HCT116 (cell line): Measurements from ENCODE around the gene BTBD9. TPM values are rescaled to one million over a fixed set of nuclear protein-coding genes. Genes with fewer than 3 reads are reported as not detected.

Experiments
- ATAC-seq: fragments of 200-7000 bp; cut with Tn5 transposase; 2 replicates; pipeline ENCODE4 v1.9.1; 2020; ENCODE audit warnings: mild to moderate bottlenecking, moderate library complexity
- BruUV-seq: library from RNA; stranded (reverse); fragments of 400-500 nt; replicated peaks from 2 replicates; lab custom pipeline; 2021; lab: Mats Ljungman, UMichigan
- CTCF ChIA-PET: fragments of 300-600 bp; sonication (Branson Sonifier 250); formaldehyde crosslinking; loops from one replicate; lab custom pipeline; 2021; ENCODE audit warnings: antibody characterized with exemption; lab: Charles Lee
- POLR2A ChIA-PET: fragments of 300-600, 350-600 bp; sonication (Branson Sonifier 250); formaldehyde crosslinking; loops from one replicate; lab custom pipeline; 2021; ENCODE audit warnings: antibody characterized with exemption; lab: Charles Lee
- RAD21 ChIA-PET, 2 experiments: fragments of 300-600 bp; sonication (Branson Sonifier 250); formaldehyde crosslinking; loops; one replicate each; lab custom pipeline; 2023; ENCODE audit warnings: low total read pairs in 2 of 2; ENCODE audit not compliant: uncharacterized antibody in 2 of 2, unreplicated experiment in 2 of 2, low non-redundant PET in 1 of 2; lab: Charles Lee
- DNase-seq: peaks from one replicate; pipeline ENCODE4 v3.0.0-alpha.2; 2010; ENCODE audit warnings: low read depth, low spot score
- H2AFZ ChIP-seq: fragments of 200-600 bp; shearing (Covaris generic), sonication (generic); 2 replicates; pipeline ENCODE4 v1.6.1; 2017; ENCODE audit warnings: low read depth, mixed run types, mixed read lengths, antibody characterized with exemption, low read length; ENCODE audit not compliant: poor library complexity, severe bottlenecking
- H3K27ac ChIP-seq: 2 replicates; pipeline ENCODE4 v1.5.1; 2012; ENCODE audit warnings: low read depth, low read length
- H3K27me3 ChIP-seq: fragments of 200-600 bp; sonication (generic); 2 replicates; pipeline ENCODE4 v1.6.1; 2016; ENCODE audit warnings: mixed run types, low read length, mixed read lengths; ENCODE audit not compliant: insufficient read depth
- H3K36me3 ChIP-seq, 2 experiments: fragments of 200-500 bp in 1 of 2; fragments of 200-600 bp in 1 of 2; sonication (Bioruptor generic) in 1 of 2; sonication (generic) in 1 of 2; 2 replicates each; pipeline versions ENCODE4 v1.5.1 to v1.6.1; 2014 to 2016; ENCODE audit warnings: low read length in 2 of 2, inconsistent platforms in 1 of 2, mixed read lengths in 1 of 2, mixed run types in 1 of 2; ENCODE audit not compliant: insufficient read depth in 2 of 2, control insufficient read depth in 1 of 2
- H3K4me1 ChIP-seq, 2 experiments: fragments of 200-600 bp in 1 of 2; sonication (generic) in 1 of 2; 2 replicates each; pipeline versions ENCODE4 v1.5.1 to v1.6.1; 2012 to 2017; ENCODE audit warnings: low read length in 2 of 2, inconsistent platforms in 1 of 2, mild to moderate bottlenecking in 1 of 2, mixed read lengths in 1 of 2, mixed run types in 1 of 2, moderate library complexity in 1 of 2; ENCODE audit not compliant: insufficient read depth in 2 of 2, control insufficient read depth in 1 of 2
- H3K4me2 ChIP-seq: fragments of 200-600 bp; sonication (generic); 2 replicates; pipeline ENCODE4 v1.6.1; 2017; ENCODE audit warnings: mixed run types, low read length, mixed read lengths
- H3K4me3 ChIP-seq, 2 experiments: fragments of 200-600 bp in 1 of 2; sonication (generic) in 1 of 2; replicated peaks in 1 of 2; 2 replicates each; pipeline ENCODE4 v1.5.1; 2011 to 2016; ENCODE audit warnings: low read length in 2 of 2, control low read depth in 1 of 2, low read depth in 1 of 2, mild to moderate bottlenecking in 1 of 2, mixed read lengths in 1 of 2, mixed run types in 1 of 2
- H3K79me2 ChIP-seq: fragments of 200-600 bp; sonication (generic); 2 replicates; pipeline ENCODE4 v1.6.1; 2017; ENCODE audit warnings: mild to moderate bottlenecking, mixed run types, low read length, moderate library complexity, mixed read lengths; ENCODE audit not compliant: insufficient read depth
- H3K9ac ChIP-seq: fragments of 200-600 bp; sonication (generic); 2 replicates; pipeline ENCODE4 v1.6.1; 2016; ENCODE audit warnings: low read length, mixed read lengths
- H3K9me2 ChIP-seq: fragments of 200-600 bp; sonication (generic), shearing (Covaris generic); 2 replicates; pipeline ENCODE4 v1.6.1; 2017; ENCODE audit warnings: mixed run types, mild to moderate bottlenecking, moderate library complexity; ENCODE audit not compliant: insufficient read depth
- H3K9me3 ChIP-seq, 2 experiments: fragments of 200-500 bp in 1 of 2; fragments of 200-600 bp in 1 of 2; sonication (Bioruptor generic) in 1 of 2; sonication (generic) in 1 of 2; 2 replicates each; pipeline ENCODE4 v1.6.1; 2014 to 2017; ENCODE audit warnings: low read length in 2 of 2, mixed read lengths in 2 of 2, inconsistent platforms in 1 of 2, low read depth in 1 of 2, mild to moderate bottlenecking in 1 of 2, mixed run types in 1 of 2, moderate library complexity in 1 of 2; ENCODE audit not compliant: control insufficient read depth in 1 of 2, insufficient read depth in 1 of 2
- H4K20me1 ChIP-seq: fragments of 200-600 bp; sonication (generic), shearing (Covaris generic); 2 replicates; pipeline ENCODE4 v1.6.1; 2017; ENCODE audit warnings: mixed run types, mild to moderate bottlenecking, moderate library complexity; ENCODE audit not compliant: insufficient read depth
- ATF3 ChIP-seq: IDR thresholded peaks from 2 replicates; pipeline ENCODE4 v1.6.1; 2012
- CBX3 ChIP-seq: IDR thresholded peaks from 2 replicates; pipeline ENCODE4 v1.6.1; 2012; ENCODE audit warnings: low read depth
- ELF1 ChIP-seq: IDR thresholded peaks from 2 replicates; pipeline ENCODE4 v1.6.1; 2012; ENCODE audit warnings: low read depth, borderline replicate concordance
- EZH2 ChIP-seq: fragments of 200-600 bp; sonication (generic); IDR thresholded peaks from 2 replicates; pipeline ENCODE4 v1.6.1; 2017; ENCODE audit warnings: antibody characterized with exemption, mixed run types
- EZH2phosphoT487 ChIP-seq: fragments of 200-600 bp; IDR thresholded peaks from 2 replicates; pipeline ENCODE4 v1.6.1; 2018; ENCODE audit warnings: antibody characterized with exemption, borderline replicate concordance
- FOSL1 ChIP-seq: IDR thresholded peaks from 2 replicates; pipeline ENCODE4 v1.6.1; 2012; ENCODE audit warnings: low read depth
- MAX ChIP-seq: IDR thresholded peaks from 2 replicates; pipeline ENCODE4 v1.6.1; 2012
- POLR2A ChIP-seq: IDR thresholded peaks from 2 replicates; pipeline ENCODE4 v1.7.0; 2011; ENCODE audit warnings: borderline replicate concordance; ENCODE audit not compliant: insufficient read depth, insufficient read length; ENCODE audit errors: extremely low read depth
- REST ChIP-seq: IDR thresholded peaks from 2 replicates; pipeline ENCODE4 v1.6.1; 2012; ENCODE audit warnings: low read depth
- SIN3A ChIP-seq: IDR thresholded peaks from 2 replicates; pipeline ENCODE4 v1.6.1; 2012; ENCODE audit warnings: low read depth
- SP1 ChIP-seq: IDR thresholded peaks from 2 replicates; pipeline ENCODE4 v1.6.1; 2012; ENCODE audit warnings: low read depth
- SRF ChIP-seq: IDR thresholded peaks from 2 replicates; pipeline ENCODE4 v1.6.1; 2012; ENCODE audit warnings: low read depth
- YY1 ChIP-seq: IDR thresholded peaks from 2 replicates; pipeline ENCODE4 v1.6.1; 2011; ENCODE audit warnings: low read length, low read depth, moderate library complexity, mild to moderate bottlenecking; ENCODE audit not compliant: insufficient replicate concordance; ENCODE audit errors: extremely low read depth
- ZBTB33 ChIP-seq: IDR thresholded peaks from 2 replicates; pipeline ENCODE4 v1.6.1; 2011; ENCODE audit warnings: mild to moderate bottlenecking, low read length, moderate library complexity; ENCODE audit not compliant: insufficient replicate concordance; ENCODE audit errors: extremely low read depth
- ZNF274 ChIP-seq: fragments of 200-500 bp; sonication (Bioruptor generic); IDR thresholded peaks from 2 replicates; pipeline ENCODE4 v1.6.1; 2014; ENCODE audit warnings: mild to moderate bottlenecking, low read depth, low read length, inconsistent platforms
- intact Hi-C: fragments of 100-400 bp; cut with micrococcal nuclease; formaldehyde crosslinking; loops from 2 replicates; pipeline ENCODE4 v1.10.0; 2022
- total RNA-seq: library from RNA; stranded (reverse); gene quantifications from one replicate; pipeline ENCODE4 v1.2.1, GENCODE V29; 2021; ENCODE audit not compliant: unreplicated experiment

Gene BTBD9
- total RNA-seq, 1 experiment from 2014 or later = 10.9 TPM

GRCh38 chr6:38183856-38184584, 455.7 kb downstream of the BTBD9 start (continued):
- no peak for TF ChIP-seq REST
- no peak for TF ChIP-seq FOSL1
- TF ChIP-seq ELF1 = no peak
- no peak for TF ChIP-seq ZNF274
- no peak for TF ChIP-seq CBX3
- no peak for TF ChIP-seq SRF

GRCh38 chr6:38182426-38182825, 457.3 kb downstream of the BTBD9 start:
- Histone ChIP-seq H3K4me1 (no peaks in the 10 kb centered on the region), H4K20me1 (no peaks in the 10 kb centered on the region), H3K27ac (no peak overlapping the region), H3K9me2 (no peaks in the 10 kb centered on the region), H2AFZ (no peak overlapping the region), H3K9me3 (no peaks in the 10 kb centered on the region), H3K4me3 (no peak overlapping the region), H3K9ac (no peak overlapping the region), H3K27me3 (no peaks in the 10 kb centered on the region), H3K79me2 (no peaks in the 10 kb centered on the region), H3K36me3 (no peaks in the 10 kb centered on the region), H3K4me2 (no peak overlapping the region)
- ATAC-seq = no peak
- intact Hi-C loops = no loop called here
- BruUV-seq = no TSS peak
- ChIA-PET RAD21 (no interaction called here), POLR2A (no interaction called here), CTCF (no interaction called here)
- DNase-seq = no peak
- no peak for TF ChIP-seq EZH2phosphoT487
- no peak for TF ChIP-seq POLR2A
- no peak for TF ChIP-seq MAX
- TF ChIP-seq CBX3 = no peak
- no peak for TF ChIP-seq EZH2
- TF ChIP-seq ATF3 = no peak
- no peak for TF ChIP-seq REST
- no peak for TF ChIP-seq SIN3A
- TF ChIP-seq SP1 = no peak
- no peak for TF ChIP-seq ZBTB33
- no peak for TF ChIP-seq YY1
